ENCODE measurements around the gene ADAMTS2.

Gene ADAMTS2

GRCh38 chr5:179306191-179307012, 38.9 kb downstream of the ADAMTS2 start:
- H3K4me3 ChIP-seq (replicated peaks; ENCODE audit: low read depth, low read length), result no peak overlapping the region
- TF ChIP-seq, protein P1, sequence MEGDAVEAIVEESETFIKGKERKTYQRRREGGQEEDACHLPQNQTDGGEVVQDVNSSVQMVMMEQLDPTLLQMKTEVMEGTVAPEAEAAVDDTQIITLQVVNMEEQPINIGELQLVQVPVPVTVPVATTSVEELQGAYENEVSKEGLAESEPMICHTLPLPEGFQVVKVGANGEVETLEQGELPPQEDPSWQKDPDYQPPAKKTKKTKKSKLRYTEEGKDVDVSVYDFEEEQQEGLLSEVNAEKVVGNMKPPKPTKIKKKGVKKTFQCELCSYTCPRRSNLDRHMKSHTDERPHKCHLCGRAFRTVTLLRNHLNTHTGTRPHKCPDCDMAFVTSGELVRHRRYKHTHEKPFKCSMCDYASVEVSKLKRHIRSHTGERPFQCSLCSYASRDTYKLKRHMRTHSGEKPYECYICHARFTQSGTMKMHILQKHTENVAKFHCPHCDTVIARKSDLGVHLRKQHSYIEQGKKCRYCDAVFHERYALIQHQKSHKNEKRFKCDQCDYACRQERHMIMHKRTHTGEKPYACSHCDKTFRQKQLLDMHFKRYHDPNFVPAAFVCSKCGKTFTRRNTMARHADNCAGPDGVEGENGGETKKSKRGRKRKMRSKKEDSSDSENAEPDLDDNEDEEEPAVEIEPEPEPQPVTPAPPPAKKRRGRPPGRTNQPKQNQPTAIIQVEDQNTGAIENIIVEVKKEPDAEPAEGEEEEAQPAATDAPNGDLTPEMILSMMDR (IDR thresholded peaks at IDR 0.05; ENCODE audit: low read depth, low read length, missing control alignments), result no peak
- DNase-seq (ENCODE audit: extremely low read depth, low read depth), result no peak

DNA sequence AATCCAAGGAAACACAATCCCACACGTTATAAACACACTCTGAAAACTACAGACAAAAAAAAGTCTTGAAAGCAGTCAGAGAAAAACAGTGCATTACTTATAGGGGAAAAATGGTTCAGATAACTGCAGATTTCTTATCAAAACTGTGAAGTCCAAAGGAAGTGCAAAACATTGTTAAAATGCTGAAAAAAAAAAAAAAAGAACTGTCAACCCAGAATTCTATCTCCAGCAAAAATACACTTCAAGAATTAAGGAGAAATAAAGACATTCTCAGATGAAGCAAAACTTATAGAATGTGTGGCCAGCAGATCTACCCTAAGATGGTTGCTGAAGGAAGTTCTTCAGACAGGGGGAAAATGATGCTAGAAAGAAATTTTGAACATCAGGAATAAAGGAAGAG, 40.4 kb downstream of the ADAMTS2 start:
- TF ChIP-seq, protein P1 (IDR thresholded peaks at IDR 0.05; ENCODE audit: low read depth, low read length, missing control alignments), result no peak
- no peak for DNase-seq (ENCODE audit: extremely low read depth, low read depth)
- no peak overlapping the region for H3K4me3 ChIP-seq (replicated peaks; ENCODE audit: low read depth, low read length)

DNA sequence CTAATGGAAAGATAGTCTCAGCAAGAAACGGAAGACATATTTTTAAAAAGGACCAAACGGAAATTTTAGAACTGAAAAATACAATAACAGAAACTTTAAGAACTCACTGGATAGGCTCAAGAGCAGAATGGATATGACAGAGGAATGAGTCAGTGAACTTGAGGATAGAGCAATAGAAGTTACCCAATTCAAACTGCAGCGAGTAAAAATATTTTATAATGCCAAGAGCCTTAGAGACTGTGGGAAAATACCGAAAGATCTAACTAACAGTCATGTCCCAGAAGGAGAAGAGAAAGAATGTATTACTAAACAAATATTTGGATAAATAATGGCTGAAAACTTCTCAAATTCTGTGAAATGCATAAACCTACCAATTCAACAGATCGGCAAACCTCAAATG, 40.8 kb downstream of the ADAMTS2 start:
- TF ChIP-seq, protein P1 (IDR thresholded peaks at IDR 0.05; ENCODE audit: low read depth, low read length, missing control alignments), result no peak
- H3K4me3 ChIP-seq (replicated peaks; ENCODE audit: low read depth, low read length), result no peak overlapping the region
- no peak for DNase-seq (ENCODE audit: extremely low read depth, low read depth)

- H3K4me3 ChIP-seq (replicated peaks; ENCODE audit: low read depth, low read length), result no peak overlapping the region
These were observed 41.6 kb downstream of the ADAMTS2 start for GRCh38 chr5:179303451-179304200.

GRCh38 chr5:179302499-179303185, 42.6 kb downstream of the ADAMTS2 start:
- TF ChIP-seq, protein P1 (IDR thresholded peaks at IDR 0.05; ENCODE audit: low read depth, low read length, missing control alignments), result no peak
- DNase-seq (ENCODE audit: extremely low read depth, low read depth), result no peak
- H3K4me3 ChIP-seq (replicated peaks; ENCODE audit: low read depth, low read length), result no peak overlapping the region

More at GRCh38 chr5:179303451-179304200, 41.6 kb downstream of the ADAMTS2 start:
- TF ChIP-seq, protein P1 (IDR thresholded peaks at IDR 0.05; ENCODE audit: low read depth, low read length, missing control alignments), result no peak
- no peak for DNase-seq (ENCODE audit: extremely low read depth, low read depth)

- DNase-seq (ENCODE audit: extremely low read depth, low read depth), result no peak
- TF ChIP-seq, protein P1 (IDR thresholded peaks at IDR 0.05; ENCODE audit: low read depth, low read length, missing control alignments), result no peak
- no peak overlapping the region for H3K4me3 ChIP-seq (replicated peaks; ENCODE audit: low read depth, low read length)
These were observed 43.5 kb downstream of the ADAMTS2 start for GRCh38 chr5:179301796-179302195.
